Measurements from ENCODE around the gene BDNF.
"Not testable (repeated sequence)": the region's sequence is repeated elsewhere in the genome, so short reads cannot be mapped to it uniquely, and the experiment has no call there.

BDNF gene

DNA sequence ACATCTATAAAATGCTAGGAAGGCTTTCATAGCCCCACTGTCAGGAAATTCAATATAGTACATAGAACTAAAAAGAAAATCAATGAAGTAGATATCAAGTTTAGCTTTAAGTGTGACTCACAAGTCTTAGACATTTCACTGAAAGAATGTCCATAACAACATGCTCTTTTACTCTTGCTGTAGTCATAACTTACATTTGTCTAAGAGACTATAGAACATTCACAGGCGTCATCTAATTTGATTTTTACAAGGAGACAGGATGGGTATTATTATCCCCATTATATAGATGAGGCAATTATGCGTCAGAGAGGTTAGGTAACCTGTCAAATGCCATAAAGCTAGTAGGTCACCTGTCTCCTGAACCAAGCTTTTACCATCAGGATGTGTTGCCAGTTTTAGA, 36.9 kb downstream of the BDNF start:
- DNase-seq, result no peak

DNA sequence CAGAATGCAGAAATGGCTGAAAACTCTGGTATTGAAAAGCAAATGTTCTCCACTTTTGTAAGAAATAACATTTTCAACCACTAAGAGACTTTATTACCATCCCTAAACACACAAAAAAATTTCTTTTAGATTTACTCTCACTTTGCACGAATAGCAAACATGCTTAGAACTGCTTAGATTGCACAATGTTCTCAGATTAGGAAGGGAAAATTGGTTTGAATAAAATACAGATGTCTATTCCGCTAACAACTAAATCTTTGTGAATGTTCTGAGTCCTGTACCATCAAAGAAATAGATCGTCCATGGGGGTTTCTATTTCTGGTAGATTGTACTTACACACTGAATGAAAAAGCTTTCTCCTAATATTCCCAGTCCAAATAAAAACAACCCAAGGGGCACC, 40.1 kb downstream of the BDNF start:
- DNase-seq, result no peak

DNA sequence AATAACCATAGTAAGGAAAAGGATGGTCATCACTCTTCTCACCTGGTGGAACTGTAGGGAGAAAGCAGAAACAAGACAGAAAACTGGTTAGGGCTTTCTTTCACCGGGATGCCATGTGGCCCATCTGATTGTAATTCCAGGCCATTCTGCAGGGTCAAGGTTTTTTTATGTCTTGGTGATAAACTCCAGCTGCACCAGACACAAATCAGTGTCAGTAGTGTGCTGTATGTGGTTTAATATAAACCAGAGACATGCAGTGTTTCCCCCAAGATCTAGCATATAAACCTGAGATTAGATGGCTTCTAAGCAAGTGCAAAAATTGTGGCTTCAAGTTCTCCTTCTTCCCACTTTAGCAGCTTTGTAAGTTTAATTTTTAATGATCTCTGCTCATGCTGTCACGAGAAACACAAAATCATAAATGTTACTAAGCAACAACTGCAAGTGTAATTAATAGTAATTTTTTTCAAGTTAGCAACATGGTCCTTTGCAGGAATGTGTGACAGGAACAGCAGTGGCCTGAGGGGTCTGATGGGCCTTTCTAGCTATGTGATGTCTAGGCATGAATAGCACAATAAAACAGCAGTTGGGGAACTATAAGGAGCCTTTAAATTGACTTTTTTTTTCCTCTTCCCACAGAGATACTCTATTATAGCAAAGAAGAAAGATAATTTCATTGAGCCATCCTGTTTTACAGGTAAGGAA, 41.6 kb downstream of the BDNF start:
- no peak for DNase-seq

DNA sequence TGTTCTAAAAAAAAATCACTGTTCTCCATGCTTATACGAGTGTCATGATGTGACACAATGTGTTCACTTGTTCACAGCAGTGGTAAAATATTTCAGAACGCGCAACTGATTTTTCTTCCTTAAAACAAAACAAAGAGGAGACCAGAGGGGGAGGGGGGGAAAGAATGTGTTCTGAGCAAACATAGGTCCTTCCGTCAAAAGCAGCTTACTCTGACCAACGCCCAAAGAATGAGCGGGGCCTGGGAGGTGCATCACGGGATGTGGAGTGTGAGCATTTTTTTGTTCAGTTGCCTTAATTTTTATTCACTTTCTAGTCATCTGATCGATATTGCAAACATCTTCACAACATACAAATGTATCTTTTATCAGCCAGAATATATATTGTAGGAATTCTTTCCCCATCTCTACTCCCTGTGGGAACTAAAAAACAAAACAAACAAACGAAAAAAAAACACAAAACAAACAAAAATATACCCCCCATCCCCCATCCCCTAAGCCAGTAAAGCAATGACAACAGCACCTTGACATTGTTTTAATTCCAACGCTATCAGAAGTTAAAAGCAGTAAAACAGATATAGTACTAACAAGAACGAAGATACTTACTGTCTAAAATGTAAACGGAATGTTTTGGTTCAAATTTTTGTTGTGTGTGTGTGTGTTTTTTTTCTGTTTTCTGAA, 43.3 kb downstream of the BDNF start:
- no peak for DNase-seq

- DNase-seq, result no peak
Observed at GRCh38 chr11:27656320-27656719, 43.9 kb downstream of the BDNF start.

GRCh38 chr11:27653990-27654758, 46.1 kb downstream of the BDNF start:
- DNase-seq, result no peak

DNA sequence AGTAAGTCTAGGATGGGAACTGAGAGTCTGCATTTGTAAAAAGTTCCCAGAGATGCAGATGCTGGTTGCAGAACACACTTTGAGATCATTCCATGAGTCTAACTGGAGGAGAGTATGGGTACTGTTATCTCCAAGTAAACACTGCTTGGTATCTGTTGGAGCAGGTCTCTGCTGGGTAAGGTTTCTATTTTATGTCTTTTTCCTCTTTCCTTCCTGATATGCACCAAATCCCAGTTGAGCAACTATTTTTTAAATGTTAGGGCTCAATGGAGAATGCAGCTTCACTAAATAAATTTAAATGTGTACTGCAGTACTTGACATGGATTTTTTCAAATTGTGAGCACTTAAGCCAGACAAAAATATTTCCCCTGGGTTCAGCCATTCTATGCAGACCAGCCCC, 48.5 kb downstream of the BDNF start:
- DNase-seq, result no peak

DNA sequence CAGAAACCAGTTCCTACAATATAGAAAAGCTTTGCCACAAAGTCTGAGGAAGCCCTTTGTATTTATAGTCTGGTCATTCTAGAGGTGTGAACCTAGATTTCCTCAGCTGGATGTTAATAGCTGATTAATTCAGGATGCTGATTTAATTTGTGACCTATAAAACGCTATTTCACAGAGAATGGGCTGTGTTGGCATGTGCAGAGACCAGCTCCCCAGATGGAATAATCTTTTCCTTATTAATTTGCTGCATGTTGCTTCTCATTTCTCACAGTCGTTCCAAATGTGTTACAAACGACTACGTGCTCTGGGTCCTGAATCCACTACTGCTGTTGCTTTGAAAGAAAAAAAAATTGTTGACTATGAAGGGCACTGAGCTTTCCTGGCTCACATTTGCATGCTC, 49.3 kb downstream of the BDNF start:
- no peak for DNase-seq

GRCh38 chr11:27649800-27650199, 50.5 kb downstream of the BDNF start:
- DNase-seq, result no peak

GRCh38 chr11:27648840-27649239, 51.4 kb downstream of the BDNF start:
- no peak for DNase-seq

DNA sequence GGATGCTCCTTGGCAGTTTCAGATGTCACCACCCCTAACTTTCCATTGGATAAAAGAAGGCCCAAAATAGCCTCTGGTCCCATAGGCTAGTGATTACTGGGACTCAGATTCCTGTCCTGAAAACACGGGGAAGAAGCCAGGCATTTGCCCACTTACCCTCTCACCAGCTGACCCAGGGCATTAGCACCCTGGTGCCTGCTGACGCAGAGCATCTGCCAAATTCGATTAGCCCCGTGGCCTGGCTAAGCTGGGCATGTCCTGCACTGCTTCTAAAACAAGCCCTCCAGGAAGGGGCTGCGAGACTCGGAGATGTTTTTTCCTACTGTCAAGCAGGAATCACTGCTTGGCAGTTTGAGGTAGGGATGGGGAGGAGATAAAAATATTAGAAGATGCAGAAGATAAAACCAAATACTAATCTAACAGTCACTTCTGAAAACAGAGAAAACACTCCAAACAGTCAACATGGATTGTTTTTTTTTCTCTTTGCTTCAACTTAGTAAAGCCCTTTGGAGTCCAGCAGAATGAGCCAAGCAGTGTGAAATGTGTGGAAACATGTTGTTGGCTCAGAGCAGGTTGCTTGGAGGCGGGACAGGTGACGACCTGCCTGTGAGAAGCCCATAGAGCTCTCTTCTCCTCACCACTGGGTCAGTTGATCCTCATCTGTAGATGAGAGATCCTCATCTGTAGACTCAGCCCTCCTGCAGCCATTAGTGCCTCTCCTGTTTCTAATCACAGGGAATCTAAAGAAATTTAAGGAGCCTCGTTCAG, 54.0 kb downstream of the BDNF start:
- no peak for DNase-seq

DNA sequence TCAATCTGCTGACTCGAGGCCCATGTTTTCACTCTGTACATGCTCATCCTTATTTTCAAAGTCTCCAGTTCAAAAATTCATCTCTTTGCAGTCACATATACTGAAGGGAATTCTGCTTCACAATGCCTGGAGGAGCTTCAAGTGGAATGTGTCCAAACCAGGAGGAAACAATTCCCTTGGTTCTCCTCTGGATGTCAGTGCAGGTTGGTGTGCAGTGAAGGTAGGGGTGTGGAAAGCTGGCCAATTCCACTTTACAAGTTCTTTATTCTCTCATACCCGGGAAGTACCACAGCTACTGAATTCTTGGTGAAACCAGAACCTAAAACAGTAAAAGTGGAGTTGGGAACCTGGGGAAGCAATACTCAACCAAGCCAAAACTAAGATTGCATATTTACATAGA, 57.3 kb downstream of the BDNF start:
- DNase-seq, result no peak

DNA sequence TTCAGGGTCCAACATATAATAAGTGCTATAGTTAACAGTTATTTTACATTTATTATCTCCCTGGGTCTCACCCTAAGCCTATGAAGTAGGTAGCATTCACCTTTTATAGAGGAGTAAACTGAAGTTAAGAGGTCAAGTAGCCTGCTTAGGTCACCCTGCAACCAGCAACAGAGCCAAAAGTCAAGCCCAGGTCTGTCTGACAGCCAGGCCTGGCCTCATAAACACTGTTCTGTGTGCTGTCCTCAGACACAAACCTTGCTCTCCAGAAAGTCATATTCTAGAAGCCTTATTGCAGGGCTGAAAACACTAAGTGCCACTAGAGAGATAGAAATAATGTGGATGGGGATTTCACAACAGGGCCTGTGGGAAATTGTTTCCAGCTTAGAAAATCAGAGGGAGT, 59.3 kb downstream of the BDNF start:
- DNase-seq, result no peak

DNA sequence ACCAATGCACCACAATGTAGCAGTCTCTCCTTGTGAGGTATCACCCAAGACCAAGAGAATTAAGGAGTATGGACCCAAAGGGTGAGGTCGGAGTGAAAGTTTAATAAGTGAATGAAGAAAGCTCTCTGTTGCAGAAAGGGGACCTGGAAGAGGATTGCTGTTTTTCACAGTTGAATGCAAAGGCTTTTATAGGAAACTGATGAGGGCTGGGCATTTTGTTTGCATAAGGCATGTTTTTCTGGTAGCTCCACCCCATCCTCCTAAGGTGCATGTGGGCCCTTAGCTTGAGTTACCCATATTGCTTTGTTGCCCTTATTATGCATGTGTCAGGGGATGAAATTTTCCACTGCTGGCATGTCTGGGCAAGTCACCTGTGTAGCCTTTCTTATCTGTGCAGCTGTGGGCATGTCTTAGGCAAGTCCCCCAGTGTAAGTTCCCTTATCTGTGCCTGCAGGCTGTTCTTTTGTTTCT, 64.7 kb downstream of the BDNF start:
- DNase-seq, result no peak

DNA sequence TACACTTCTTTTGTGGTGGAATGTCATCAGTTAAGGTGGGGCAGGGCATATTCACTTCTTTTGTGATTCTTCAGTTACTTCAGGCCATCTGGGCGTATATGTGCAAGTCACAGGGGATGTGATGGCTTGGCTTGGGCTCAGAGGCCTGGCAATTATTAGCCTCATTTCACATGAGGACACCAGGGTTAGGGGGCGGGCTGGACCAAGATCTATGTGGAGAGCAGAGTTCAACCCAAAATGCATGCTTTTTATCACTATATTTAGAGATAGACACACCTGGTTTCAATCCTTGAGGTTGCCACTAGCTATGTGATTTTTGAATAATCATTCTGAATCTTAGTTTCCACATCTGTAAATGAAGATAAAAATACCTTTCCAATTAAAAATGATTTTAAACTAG, 65.5 kb downstream of the BDNF start:
- DNase-seq, result not testable (repeated sequence)

DNA sequence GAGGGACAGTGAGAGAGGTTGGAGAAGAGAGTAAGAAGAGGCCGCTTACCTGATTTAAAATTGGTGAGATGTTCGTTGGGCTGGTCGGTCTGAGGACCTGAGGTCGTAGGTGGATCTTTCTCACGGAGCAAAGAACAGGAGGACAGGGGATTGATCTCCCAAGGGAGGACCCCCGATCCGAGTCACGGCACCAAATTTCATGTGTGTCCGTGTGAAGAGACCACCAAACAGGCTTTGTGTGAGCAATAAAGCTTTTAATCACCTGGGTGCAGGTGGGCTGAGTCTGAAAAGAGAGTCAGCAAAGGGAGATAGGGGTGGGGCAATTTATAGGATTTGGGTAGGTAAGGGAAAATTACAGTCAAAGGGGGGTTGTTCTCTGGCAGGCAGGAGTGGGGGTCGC, 66.0 kb downstream of the BDNF start:
- not testable (repeated sequence) for DNase-seq

- not testable (repeated sequence) for DNase-seq
Observed at GRCh38 chr11:27629023-27629422, 71.2 kb downstream of the BDNF start.

DNA sequence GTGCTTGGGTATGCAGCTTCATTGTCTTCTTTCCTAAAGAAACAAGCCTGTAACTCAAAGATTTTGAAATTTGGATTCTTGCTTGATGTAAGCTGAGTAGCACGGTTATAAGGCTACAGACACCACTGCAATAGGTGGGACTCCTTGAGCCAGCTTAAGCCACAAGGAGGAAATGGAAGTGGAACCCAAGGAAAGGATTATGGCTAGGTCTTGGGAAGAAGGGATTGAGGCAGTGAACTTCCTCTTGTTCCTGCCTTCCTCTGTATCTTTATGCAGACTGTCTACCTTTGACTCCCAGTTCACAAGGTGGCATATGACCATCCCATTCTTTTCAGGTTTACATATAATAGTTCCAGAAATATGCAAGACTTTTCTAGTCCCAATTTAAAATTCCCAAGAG, 72.3 kb downstream of the BDNF start:
- no peak for DNase-seq

DNA sequence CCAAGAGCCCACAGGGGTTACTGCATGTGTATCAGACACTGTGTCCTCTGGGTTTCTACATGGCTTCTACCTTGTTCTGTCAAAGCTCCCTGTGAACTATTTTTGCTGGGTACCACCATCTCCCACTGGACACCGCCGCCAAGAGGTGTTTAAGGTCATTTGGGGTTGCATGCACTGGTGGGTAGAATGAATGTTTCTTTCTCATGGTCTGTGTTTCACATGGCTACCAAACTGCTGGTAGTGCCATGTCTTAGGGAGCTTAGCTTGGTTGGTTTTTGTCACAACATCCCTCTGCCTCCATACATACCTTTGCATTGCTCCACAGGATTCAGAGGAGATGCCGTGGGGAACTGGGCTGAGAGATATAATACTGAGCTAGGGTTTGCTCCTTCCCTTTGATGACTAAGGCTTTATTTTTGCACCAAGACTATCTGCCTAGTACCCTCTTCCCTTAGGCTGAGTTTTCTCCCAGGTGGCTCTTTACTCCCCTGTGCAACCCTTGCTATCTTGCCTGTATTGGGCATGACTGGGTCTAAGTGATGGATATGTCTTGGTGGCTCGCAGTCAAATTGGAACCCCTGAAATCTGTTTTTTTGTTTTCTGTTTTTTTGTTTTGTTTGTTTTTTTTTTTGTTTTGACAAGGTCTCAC, 73.2 kb downstream of the BDNF start:
- no peak for DNase-seq

DNA sequence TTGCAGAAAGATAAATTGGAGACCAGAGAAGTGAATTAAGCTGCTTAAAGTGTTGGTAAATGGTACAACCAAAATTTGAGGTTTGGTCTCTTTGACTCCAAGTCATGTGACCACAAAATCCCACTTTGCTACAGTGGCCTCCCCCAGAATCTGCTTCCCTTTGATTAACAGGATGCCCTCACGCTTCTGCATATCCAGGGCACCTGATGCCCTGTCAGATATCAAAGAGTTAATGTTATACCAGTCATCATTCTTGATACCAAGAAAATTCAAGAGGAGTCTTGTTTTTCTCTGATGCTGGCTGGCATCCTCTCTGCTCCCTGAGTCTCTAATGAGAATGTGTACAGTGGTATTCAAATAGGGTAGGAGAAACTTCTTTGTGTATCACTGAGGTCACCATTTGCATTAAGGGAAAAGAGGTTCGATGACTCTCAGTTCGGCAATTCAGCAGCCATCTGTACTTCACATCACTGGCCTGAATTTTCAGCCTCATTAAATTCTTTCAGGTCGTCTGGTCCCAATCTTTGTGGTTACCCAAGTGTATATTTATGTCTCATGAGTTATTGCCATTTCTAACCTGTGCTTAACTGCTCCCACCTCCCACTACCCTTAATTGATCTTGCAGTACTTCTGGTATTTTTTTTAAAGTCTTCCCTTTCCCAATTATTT, 73.9 kb downstream of the BDNF start:
- DNase-seq, result no peak

DNA sequence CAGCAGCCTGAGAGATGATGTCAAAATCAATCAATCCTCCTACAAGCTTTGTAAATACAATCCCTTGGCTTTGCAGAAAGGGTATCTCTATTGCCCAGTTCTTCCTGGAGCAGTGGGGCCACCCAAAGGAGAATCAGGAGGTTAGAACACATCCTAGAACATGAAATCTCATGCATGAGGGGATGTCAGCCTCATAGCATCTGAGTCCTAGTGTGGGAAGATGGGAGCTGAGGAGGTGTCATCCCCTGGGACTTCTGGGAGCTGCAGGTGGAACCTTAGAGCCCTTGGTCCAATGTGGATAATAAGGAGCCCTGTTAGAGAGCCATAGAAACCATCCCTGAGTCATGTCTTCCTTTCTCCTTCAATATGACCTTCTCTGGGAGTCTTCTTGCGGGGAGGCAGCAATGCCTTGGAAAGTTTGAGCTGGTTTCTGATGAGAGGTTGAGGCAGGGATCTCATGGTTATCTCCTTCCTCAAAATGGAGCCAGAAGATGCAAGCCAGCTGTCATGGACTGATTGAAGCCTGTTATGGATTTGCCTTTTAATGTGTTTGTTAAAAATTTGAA, 74.8 kb downstream of the BDNF start:
- DNase-seq, result no peak
